Neural crest cell (in vitro differentiated cells): ENCODE measurements around the gene CHAMP1. TPM values are rescaled to one million over a fixed set of nuclear protein-coding genes. Genes with fewer than 3 reads are reported as not detected.
"Not testable (repeated sequence)": the region's sequence is repeated elsewhere in the genome, so short reads cannot be mapped to it uniquely, and the experiment has no call there.

Experiments used
- DNase-seq: peaks from one replicate; pipeline ENCODE4 v3.0.0; 2021; ENCODE audit warnings: low read depth, mixed read lengths, low spot score
- H3K27ac Mint-ChIP-seq: one replicate; pipeline ENCODE4 v1.8.0; 2021; ENCODE audit warnings: mild to moderate bottlenecking, mixed read lengths; ENCODE audit not compliant: unreplicated experiment
- H3K27me3 Mint-ChIP-seq: 2 replicates; pipeline ENCODE4 v1.8.0; 2021; ENCODE audit warnings: low read depth, mild to moderate bottlenecking, mixed read lengths
- H3K36me3 Mint-ChIP-seq: 2 replicates; pipeline ENCODE4 v1.8.0; 2021; ENCODE audit warnings: low read depth, mild to moderate bottlenecking, mixed read lengths
- H3K4me1 Mint-ChIP-seq: 2 replicates; pipeline ENCODE4 v1.8.0; 2021; ENCODE audit warnings: mixed read lengths
- H3K4me3 Mint-ChIP-seq: one replicate; pipeline ENCODE4 v1.8.0; 2021; ENCODE audit warnings: mild to moderate bottlenecking, mixed read lengths
- H3K9me3 Mint-ChIP-seq: 2 replicates; pipeline ENCODE4 v1.8.0; 2021; ENCODE audit warnings: mixed read lengths
- CTCF ChIP-seq: fragments of 200-600 bp; sonication (generic); conservative IDR thresholded peaks from 2 replicates; pipeline ENCODE4 v1.5.0; 2021; ENCODE audit warnings: antibody characterized with exemption, mild to moderate bottlenecking
- total RNA-seq: library from RNA; stranded (reverse); gene quantifications from 2 replicates; pipeline ENCODE4 v1.2.1, GENCODE V29; 2021

The CHAMP1 gene
- total RNA-seq, 1 donor from 2014 or later: 63.9 TPM

- DNase-seq: no peak
- Mint-ChIP-seq H3K4me1 (no peaks in the 10 kb centered on the region), H3K4me3 (no peak overlapping the region), H3K27me3 (no peaks in the 10 kb centered on the region), H3K9me3 (no peaks in the 10 kb centered on the region), H3K27ac (no peak overlapping the region), H3K36me3 (no peaks in the 10 kb centered on the region)
- TF ChIP-seq CTCF: no peak
Measured at GRCh38 chr13:114334305-114335053, 20.2 kb downstream of the CHAMP1 start.

DNA sequence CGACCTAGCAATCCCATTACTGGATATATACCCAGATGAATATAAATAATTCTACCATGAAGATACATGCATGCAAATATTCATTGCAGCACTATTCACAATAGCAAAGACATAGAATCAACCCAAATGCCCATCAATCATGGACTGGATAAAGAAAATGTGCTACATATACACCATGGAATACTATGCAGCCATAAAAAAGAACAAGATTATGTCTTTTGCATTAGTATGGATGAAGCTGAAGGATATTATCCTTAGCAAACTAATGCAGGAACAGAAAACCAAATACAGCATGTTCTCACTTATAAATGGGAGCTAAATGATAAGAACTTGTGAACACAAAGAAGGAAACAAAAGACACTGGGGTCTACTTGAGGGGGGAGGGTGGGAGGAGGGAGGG, 22.2 kb downstream of the CHAMP1 start:
- not testable (repeated sequence) for H3K9me3 Mint-ChIP-seq, H3K27me3 Mint-ChIP-seq, H3K4me1 Mint-ChIP-seq, H3K4me3 Mint-ChIP-seq, H3K27ac Mint-ChIP-seq, H3K36me3 Mint-ChIP-seq, DNase-seq

DNA sequence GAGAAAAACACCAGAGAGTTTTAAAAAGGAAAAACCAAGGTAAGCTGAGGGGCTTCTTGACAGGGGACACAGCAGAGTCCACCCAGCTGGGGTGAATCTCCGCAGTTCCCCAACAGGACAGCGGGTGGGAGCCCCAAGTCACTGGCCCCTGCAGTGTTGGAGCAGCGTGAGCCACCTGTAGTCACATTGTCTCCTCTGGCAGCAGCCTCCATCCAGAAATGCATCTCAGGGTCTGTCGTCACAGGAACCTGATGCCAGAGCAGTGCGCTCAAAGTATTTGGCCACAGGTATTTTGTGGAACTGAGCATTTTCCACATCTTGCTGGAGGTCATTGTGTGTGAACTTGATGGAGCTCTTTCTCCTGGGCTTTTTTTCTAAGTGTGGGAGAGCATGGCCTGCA, 24.7 kb downstream of the CHAMP1 start:
- Mint-ChIP-seq H3K9me3 (no peaks in the 10 kb centered on the region), H3K4me1 (no peaks in the 10 kb centered on the region), H3K27me3 (no peaks in the 10 kb centered on the region), H3K4me3 (no peak overlapping the region), H3K36me3 (no peaks in the 10 kb centered on the region), H3K27ac (no peak overlapping the region)
- no peak for DNase-seq
- TF ChIP-seq CTCF: no peak

DNA sequence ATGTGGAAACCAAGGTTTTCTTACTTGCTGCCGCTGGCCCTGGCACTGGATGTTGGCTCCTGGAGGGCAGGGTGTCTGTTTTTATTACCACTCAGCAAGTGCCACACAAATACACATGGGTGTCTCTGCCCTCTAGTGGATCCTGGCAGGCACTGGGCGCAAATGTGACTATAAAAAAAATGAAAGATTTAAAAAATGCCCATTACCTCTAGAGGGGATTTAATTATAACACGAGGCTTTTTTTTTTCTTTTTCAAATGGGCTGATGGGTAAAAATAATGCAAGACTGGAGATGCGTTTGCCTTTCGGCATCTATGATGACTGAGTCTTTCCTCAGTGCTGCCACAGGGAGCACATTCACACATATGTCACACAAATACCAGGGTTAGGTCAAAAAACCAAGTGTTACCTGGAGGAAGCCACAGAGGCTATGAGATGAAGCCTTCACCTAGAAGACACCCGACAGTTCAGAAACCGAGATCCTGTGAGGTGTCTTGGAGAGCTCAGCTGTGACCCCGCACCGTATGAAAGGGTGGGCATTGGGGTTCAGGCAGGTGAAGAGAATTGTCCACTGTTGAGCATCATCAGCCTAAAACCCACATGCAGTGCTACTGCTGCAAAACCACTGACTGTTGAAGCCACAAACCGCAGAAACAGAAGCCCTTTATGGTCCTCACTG, 25.7 kb downstream of the CHAMP1 start:
- H3K27me3 Mint-ChIP-seq: no peaks in the 10 kb centered on the region
- H3K4me1 Mint-ChIP-seq: no peaks in the 10 kb centered on the region
- no peak overlapping the region for H3K27ac Mint-ChIP-seq
- no peaks in the 10 kb centered on the region for H3K9me3 Mint-ChIP-seq
- no peaks in the 10 kb centered on the region for H3K36me3 Mint-ChIP-seq
- peak; percentile 61 for TF ChIP-seq CTCF
- no peak for DNase-seq
- no peak overlapping the region for H3K4me3 Mint-ChIP-seq

DNA sequence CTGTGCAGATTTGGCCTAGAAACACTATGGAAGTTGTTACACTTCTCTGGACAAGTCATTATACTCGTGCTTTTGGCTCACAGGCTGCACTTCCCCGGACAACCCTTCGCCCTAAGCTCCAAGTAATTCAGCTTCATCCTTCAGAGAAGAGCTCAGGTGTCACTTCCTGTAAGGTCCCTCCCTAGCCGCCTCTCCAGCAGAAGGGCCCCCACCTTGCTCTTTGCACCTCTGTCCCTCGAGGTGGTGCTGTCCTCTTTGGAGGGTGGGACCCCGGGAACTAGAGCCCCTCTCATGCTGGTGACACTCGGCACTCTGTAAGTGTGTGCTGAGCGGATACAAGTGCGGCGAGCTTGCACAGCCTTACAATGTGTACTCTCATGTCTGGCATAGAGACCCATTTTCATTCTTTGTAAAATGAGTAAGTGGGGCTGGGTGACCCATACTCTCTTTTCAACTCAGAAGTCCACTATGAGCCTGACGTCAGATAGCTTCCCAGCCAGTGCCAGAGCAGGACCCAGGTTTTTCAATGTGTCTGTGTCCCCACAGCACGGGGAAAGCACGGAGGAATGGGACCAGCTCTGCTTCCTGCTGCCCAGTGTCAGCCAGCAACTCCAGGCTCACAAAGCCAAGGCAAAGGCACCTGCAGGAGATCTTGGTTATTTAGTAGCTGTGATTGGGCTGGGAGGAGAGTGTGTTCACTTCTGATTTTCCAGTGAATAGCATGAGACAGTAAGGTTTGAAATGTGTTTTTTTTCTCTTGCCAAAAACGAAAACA, 26.9 kb downstream of the CHAMP1 start:
- no peaks in the 10 kb centered on the region for H3K9me3 Mint-ChIP-seq
- H3K4me1 Mint-ChIP-seq: no peaks in the 10 kb centered on the region
- no peak overlapping the region for H3K4me3 Mint-ChIP-seq
- no peak for DNase-seq
- no peaks in the 10 kb centered on the region for H3K27me3 Mint-ChIP-seq
- no peak overlapping the region for H3K27ac Mint-ChIP-seq
- H3K36me3 Mint-ChIP-seq: no peaks in the 10 kb centered on the region
- TF ChIP-seq CTCF: no peak

DNA sequence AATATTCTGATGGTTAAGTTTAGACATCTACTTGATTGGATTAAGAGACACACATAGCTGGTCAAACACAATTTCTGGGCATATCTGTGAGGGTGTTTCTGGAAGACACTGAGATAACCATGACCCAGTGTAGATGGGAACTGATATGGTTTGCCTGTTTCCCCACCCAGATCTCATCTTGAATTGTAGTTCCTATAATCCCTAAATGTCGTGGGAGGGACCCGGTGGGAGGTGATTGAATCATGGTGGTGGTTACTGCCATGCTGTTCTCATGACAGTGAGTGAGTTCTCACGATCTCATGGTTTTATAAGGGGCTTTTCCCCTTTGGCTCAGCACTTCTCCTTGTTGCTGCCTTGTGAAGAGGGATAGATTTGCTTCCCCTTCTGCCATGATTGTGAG, 33.0 kb downstream of the CHAMP1 start:
- not testable (repeated sequence) for H3K27ac Mint-ChIP-seq, H3K9me3 Mint-ChIP-seq, H3K36me3 Mint-ChIP-seq, H3K4me3 Mint-ChIP-seq, H3K4me1 Mint-ChIP-seq, DNase-seq
- peaks cover 29% of the 10 kb centered on the region for H3K27me3 Mint-ChIP-seq
